Measurements from ENCODE around the gene ZNF282.
"Not testable (repeated sequence)": the region's sequence is repeated elsewhere in the genome, so short reads cannot be mapped to it uniquely, and the experiment has no call there.

- not testable (repeated sequence) for TF ChIP-seq CTCF (conservative IDR thresholded peaks at IDR 0.05 in 1 of 2, IDR thresholded peaks at IDR 0.05 in 1 of 2; ENCODE audit: extremely low read depth in 1 of 2, insufficient read depth in 1 of 2, low read depth in 1 of 2, low read length in 2 of 2); EZH2 (IDR thresholded peaks at IDR 0.05; ENCODE audit: borderline replicate concordance, low read length)
Observed at GRCh38 chr7:149251518-149251917, 56.2 kb downstream of the ZNF282 start.

Data from mammary epithelial cell (primary cell).